H9 (cell line): Measurements from ENCODE around the gene CTR9. TPM values are rescaled to one million over a fixed set of nuclear protein-coding genes. Genes with fewer than 3 reads are reported as not detected.

Experiments
- DNase-seq: peaks from one replicate; pipeline ENCODE4 v3.0.0-alpha.2; 2017
- H2AFZ ChIP-seq: one replicate; pipeline ENCODE4 v1.6.1; 2013; ENCODE audit warnings: mild to moderate bottlenecking, low read length, control low read depth, moderate library complexity
- H2AK5ac ChIP-seq: 2 replicates; pipeline ENCODE4 v1.6.1; 2013; ENCODE audit warnings: low read length, control low read depth, mixed read lengths; ENCODE audit not compliant: insufficient read length
- H2BK120ac ChIP-seq: one replicate; pipeline ENCODE4 v1.6.1; 2013; ENCODE audit warnings: low read depth, mild to moderate bottlenecking, low read length, control low read depth, inconsistent platforms; ENCODE audit not compliant: poor library complexity, severe bottlenecking
- H2BK12ac ChIP-seq: 2 replicates; pipeline ENCODE4 v1.6.1; 2013; ENCODE audit warnings: low read length, control low read depth, mixed read lengths, low read depth; ENCODE audit not compliant: insufficient read length
- H2BK15ac ChIP-seq: 2 replicates; pipeline ENCODE4 v1.6.1; 2013; ENCODE audit warnings: low read depth, low read length, control low read depth
- H2BK20ac ChIP-seq: one replicate; pipeline ENCODE4 v1.6.1; 2013; ENCODE audit warnings: low read depth, mild to moderate bottlenecking, low read length, control low read depth, inconsistent platforms; ENCODE audit not compliant: poor library complexity, severe bottlenecking
- H2BK5ac ChIP-seq: 2 replicates; pipeline ENCODE4 v1.6.1; 2013; ENCODE audit warnings: low read length, control low read depth, mixed read lengths; ENCODE audit not compliant: insufficient read length
- H3K14ac ChIP-seq: 2 replicates; pipeline ENCODE4 v1.6.1; 2013; ENCODE audit warnings: low read length, control low read depth; ENCODE audit not compliant: insufficient read depth
- H3K18ac ChIP-seq: 2 replicates; pipeline ENCODE4 v1.6.1; 2013; ENCODE audit warnings: low read depth, mild to moderate bottlenecking, mixed read lengths, low read length, control low read depth; ENCODE audit not compliant: insufficient read length
- H3K23ac ChIP-seq: 2 replicates; pipeline ENCODE4 v1.6.1; 2013; ENCODE audit warnings: low read length, control low read depth, mixed read lengths, low read depth; ENCODE audit not compliant: insufficient read length
- H3K23me2 ChIP-seq: 2 replicates; pipeline ENCODE4 v1.6.1; 2013; ENCODE audit warnings: low read depth, mild to moderate bottlenecking, mixed read lengths, low read length, control low read depth; ENCODE audit not compliant: insufficient read length, poor library complexity, severe bottlenecking
- H3K27ac ChIP-seq: 2 replicates; pipeline ENCODE4 v1.5.1; 2013; ENCODE audit warnings: low read length, control low read depth, mixed read lengths, low read depth; ENCODE audit not compliant: insufficient read length
- H3K27me3 ChIP-seq: 2 replicates; pipeline ENCODE4 v1.6.1; 2013; ENCODE audit warnings: low read length, control low read depth, inconsistent platforms; ENCODE audit not compliant: insufficient read depth
- H3K4ac ChIP-seq: 2 replicates; pipeline ENCODE4 v1.6.1; 2013; ENCODE audit warnings: low read depth, mild to moderate bottlenecking, control low read depth, inconsistent platforms, low read length, moderate library complexity
- H3K4me1 ChIP-seq: 2 replicates; pipeline ENCODE4 v1.6.1; 2013; ENCODE audit warnings: low read length, control low read depth, inconsistent platforms; ENCODE audit not compliant: insufficient read depth
- H3K4me2 ChIP-seq: 2 replicates; pipeline ENCODE4 v1.6.1; 2013; ENCODE audit warnings: low read length, control low read depth, mixed read lengths; ENCODE audit not compliant: insufficient read length, insufficient read depth
- H3K56ac ChIP-seq: 2 replicates; pipeline ENCODE4 v1.6.1; 2013; ENCODE audit warnings: low read depth, mild to moderate bottlenecking, mixed read lengths, low read length, control low read depth; ENCODE audit not compliant: insufficient read length
- H3K79me1 ChIP-seq: 2 replicates; pipeline ENCODE4 v1.6.1; 2013; ENCODE audit warnings: low read depth, mild to moderate bottlenecking, moderate library complexity, low read length, control low read depth, inconsistent platforms; ENCODE audit not compliant: insufficient read depth, poor library complexity, severe bottlenecking
- H3K79me2 ChIP-seq: 2 replicates; pipeline ENCODE4 v1.6.1; 2013; ENCODE audit warnings: low read length, control low read depth, inconsistent platforms; ENCODE audit not compliant: insufficient read depth
- H3K9ac ChIP-seq: 2 replicates; pipeline ENCODE4 v1.6.1; 2013; ENCODE audit warnings: low read length, control low read depth, mixed read lengths; ENCODE audit not compliant: insufficient read length; ENCODE audit errors: extremely low read depth
- H3K9me3 ChIP-seq: one replicate; pipeline ENCODE4 v1.6.1; 2013; ENCODE audit warnings: low read depth, low read length, inconsistent platforms; ENCODE audit not compliant: control insufficient read depth
- H3T11ph ChIP-seq: one replicate; pipeline ENCODE4 v1.6.1; 2013; ENCODE audit warnings: mild to moderate bottlenecking, low read length, control low read depth, inconsistent platforms
- H4K20me1 ChIP-seq: one replicate; pipeline ENCODE4 v1.6.1; 2013; ENCODE audit not compliant: control insufficient read depth, insufficient read length, insufficient read depth
- H4K5ac ChIP-seq: 2 replicates; pipeline ENCODE4 v1.6.1; 2013; ENCODE audit warnings: low read depth, mild to moderate bottlenecking, mixed read lengths, low read length, control low read depth; ENCODE audit not compliant: insufficient read length
- H4K8ac ChIP-seq: replicated peaks from 2 replicates; pipeline ENCODE4 v1.6.1; 2013; ENCODE audit warnings: low read length, control low read depth, mixed read lengths, low read depth; ENCODE audit not compliant: insufficient read length
- H4K91ac ChIP-seq: 2 replicates; pipeline ENCODE4 v1.6.1; 2013; ENCODE audit warnings: low read depth, mild to moderate bottlenecking, moderate library complexity, mixed read lengths, low read length, control low read depth; ENCODE audit not compliant: insufficient read length
- H3K27ac Mint-ChIP-seq, 3 experiments: 2 replicates in 2 of 3; 3 replicates in 1 of 3; pipeline ENCODE4 v1.8.0; 2020 to 2021; ENCODE audit warnings: mixed read lengths in 3 of 3, mild to moderate bottlenecking in 1 of 3, moderate library complexity in 1 of 3
- H3K27me3 Mint-ChIP-seq: 2 replicates; pipeline ENCODE4 v1.8.0; 2021; ENCODE audit warnings: low read depth, mild to moderate bottlenecking, moderate library complexity, mixed read lengths
- H3K36me3 Mint-ChIP-seq, 3 experiments: 2 replicates in 2 of 3; 3 replicates in 1 of 3; pipeline ENCODE4 v1.8.0; 2020 to 2021; ENCODE audit warnings: low read depth in 3 of 3, mixed read lengths in 3 of 3; ENCODE audit not compliant: insufficient read depth in 1 of 3
- H3K4me1 Mint-ChIP-seq, 2 experiments: 2 replicates each; pipeline ENCODE4 v1.8.0; 2020; ENCODE audit warnings: mixed read lengths in 2 of 2
- H3K4me3 Mint-ChIP-seq, 2 experiments: 2 replicates in 1 of 2; 3 replicates in 1 of 2; pipeline ENCODE4 v1.8.0; 2020 to 2021; ENCODE audit warnings: mild to moderate bottlenecking in 2 of 2, mixed read lengths in 2 of 2, moderate library complexity in 1 of 2
- H3K9me3 Mint-ChIP-seq, 2 experiments: 2 replicates in 1 of 2; 3 replicates in 1 of 2; pipeline ENCODE4 v1.8.0; 2020; ENCODE audit warnings: mild to moderate bottlenecking in 2 of 2, mixed read lengths in 2 of 2, moderate library complexity in 1 of 2
- CTCF ChIP-seq: fragments of 200-600 bp; sonication (generic); conservative IDR thresholded peaks from 3 replicates; pipeline ENCODE4 v1.8.0; 2021; ENCODE audit warnings: antibody characterized with exemption, mild to moderate bottlenecking
- WGBS: extraction: QIAGEN DNeasy Blood & Tissue Kit; methylation state at CpG from one replicate; pipeline ENCODE4 v1.1.7; 2013; ENCODE audit warnings: missing lambda C conversion rate, low lambda C conversion rate, mixed read lengths; ENCODE audit not compliant: insufficient read length; ENCODE audit errors: extremely low coverage; 5-methylcytosine and 5-hydroxymethylcytosine counted together
- total RNA-seq: library from RNA; stranded (reverse); gene quantifications from 2 replicates; pipeline ENCODE4 v1.2.1, GENCODE V29; 2021

CTR9 gene
- total RNA-seq, 1 experiment from 2014 or later = 37.5 TPM

GRCh38 chr11:10719616-10720015 is 31.4 kb upstream of the CTR9 start:
- H3K4me3 Mint-ChIP-seq = no peak overlapping the region
- H2AK5ac ChIP-seq = no peak overlapping the region
- no peak overlapping the region for H3K14ac ChIP-seq
- H3K36me3 Mint-ChIP-seq = no peaks in the 10 kb centered on the region
- no peak overlapping the region for H2BK5ac ChIP-seq
- no peak for DNase-seq
- no peak overlapping the region for H2AFZ ChIP-seq
- TF ChIP-seq CTCF = no peak
- H3K4me1 ChIP-seq = no peaks in the 10 kb centered on the region
- no peaks in the 10 kb centered on the region for H3K79me1 ChIP-seq
- H3K4ac ChIP-seq = no peak overlapping the region
- H2BK12ac ChIP-seq = no peak overlapping the region
- no peak overlapping the region for H3K27ac ChIP-seq
- no peak overlapping the region for H3T11ph ChIP-seq
- no CpG with 5 or more reads among the region's 2 CpGs for WGBS
- no peaks in the 10 kb centered on the region for H3K4me1 Mint-ChIP-seq
- no peaks in the 10 kb centered on the region for H3K9me3 Mint-ChIP-seq
- H3K18ac ChIP-seq = no peak overlapping the region
- H2BK120ac ChIP-seq = no peak overlapping the region
- no peak overlapping the region for H4K91ac ChIP-seq
- H4K20me1 ChIP-seq = no peaks in the 10 kb centered on the region
- no peaks in the 10 kb centered on the region for H3K27me3 ChIP-seq
- H3K56ac ChIP-seq = no peak overlapping the region
- H4K8ac ChIP-seq = no peak overlapping the region
- H3K27me3 Mint-ChIP-seq = no peaks in the 10 kb centered on the region
- H2BK20ac ChIP-seq = no peak overlapping the region
- H3K9me3 ChIP-seq = no peaks in the 10 kb centered on the region
- no peaks in the 10 kb centered on the region for H3K79me2 ChIP-seq
- no peak overlapping the region for H4K5ac ChIP-seq
- no peak overlapping the region for H2BK15ac ChIP-seq
- no peak overlapping the region for H3K23ac ChIP-seq
- no peaks in the 10 kb centered on the region for H3K23me2 ChIP-seq
- no peak overlapping the region for H3K4me2 ChIP-seq
- no peak overlapping the region for H3K9ac ChIP-seq
- no peak overlapping the region for H3K27ac Mint-ChIP-seq
